Glomerular endothelial cell (primary cell): ENCODE data around the gene PRKAA2. TPM values are rescaled to one million over a fixed set of nuclear protein-coding genes. Genes with fewer than 3 reads are reported as not detected.

Source experiments
- DNase-seq: peaks from one replicate; pipeline ENCODE4 v3.0.0-alpha.2; 2011; ENCODE audit warnings: low read depth, low spot score; ENCODE audit errors: extremely low read depth
- total RNA-seq: library from RNA; depleted of rRNA; stranded (reverse); fragments of >200 nt; gene quantifications from 2 replicates; pipeline ENCODE4 v1.2.3, GENCODE V29; 2015

PRKAA2 gene
- total RNA-seq, 1 donor from 2014 or later: 1.8 TPM

GRCh38 chr1:56712150-56712549 lies 67.0 kb downstream of the PRKAA2 start:
- no peak for DNase-seq

GRCh38 chr1:56713112-56713511 lies 68.0 kb downstream of the PRKAA2 start:
- DNase-seq: no peak

- no peak for DNase-seq
These were observed 70.0 kb downstream of the PRKAA2 start for GRCh38 chr1:56715156-56715555.

GRCh38 chr1:56719171-56719570 lies 74.1 kb downstream of the PRKAA2 start:
- DNase-seq: no peak

GRCh38 chr1:56726706-56727105 lies 81.6 kb downstream of the PRKAA2 start:
- DNase-seq: no peak

- DNase-seq: no peak
These were observed 83.8 kb downstream of the PRKAA2 start for GRCh38 chr1:56728964-56729363.

GRCh38 chr1:56745231-56745630 lies 100.1 kb downstream of the PRKAA2 start:
- no peak for DNase-seq

- DNase-seq: no peak
These were observed 109.8 kb downstream of the PRKAA2 start for GRCh38 chr1:56754708-56755479.

- DNase-seq: no peak
These were observed 110.8 kb downstream of the PRKAA2 start for GRCh38 chr1:56755911-56756310.

GRCh38 chr1:56758135-56758534 lies 113.0 kb downstream of the PRKAA2 start:
- no peak for DNase-seq

GRCh38 chr1:56758794-56759193 lies 113.7 kb downstream of the PRKAA2 start:
- no peak for DNase-seq

Other genes with a start within 250 kb of the PRKAA2 start
- 16.5 and 20.4 TPM in 2 replicates for gene PLPP3, start 65.8 kb upstream of the PRKAA2 start, total RNA-seq
- not detected in 2 replicates for gene FYB2, start 174.1 kb downstream of the PRKAA2 start, total RNA-seq
- gene C8A, start 209.5 kb downstream of the PRKAA2 start, total RNA-seq: not detected in 2 replicates